HG02798 (cell line): ENCODE data around the gene PMM2.

Experiments
- ATAC-seq: cut with Tn5 transposase; IDR thresholded peaks from one replicate; pipeline ENCODE4 v1.9.1; 2021; ENCODE audit warnings: mild to moderate bottlenecking; ENCODE audit not compliant: unreplicated experiment, poor library complexity

PMM2 gene

DNA sequence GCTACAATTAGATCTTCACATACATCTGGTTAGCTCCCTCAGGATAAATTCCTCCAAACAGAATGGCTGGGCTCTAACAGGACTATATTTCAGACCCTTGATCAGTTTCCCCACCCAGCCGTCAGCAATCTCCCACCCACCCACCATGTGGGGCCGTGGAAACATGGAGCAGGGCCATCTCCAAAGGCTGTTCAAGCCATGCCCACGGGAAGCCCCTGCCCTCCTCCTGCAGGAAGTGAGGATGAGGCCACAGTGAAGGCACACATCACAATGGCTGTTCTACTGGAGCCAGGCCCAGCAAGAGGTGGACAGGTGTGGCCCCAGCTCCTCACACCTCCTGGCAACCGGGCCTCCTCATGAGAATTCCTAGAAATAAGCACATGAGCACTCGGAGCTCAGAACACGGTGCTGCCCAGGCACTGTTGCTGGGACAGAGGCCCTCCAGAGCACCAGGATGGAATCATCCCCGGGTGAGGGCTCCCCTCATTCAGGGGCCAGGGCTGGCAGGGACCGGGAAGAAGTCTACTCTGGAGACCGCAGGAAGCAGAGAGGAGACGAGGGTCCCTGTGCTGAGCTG is 84.5 kb downstream of the PMM2 start, which contains the start of gene LITAFD:
Gene LITAFD, plus strand, starts transcription at position 311 of the 577 bp plus-strand sequence. CDS start 2,005 bp downstream, outside the sequence.
- ATAC-seq, result no peak

DNA sequence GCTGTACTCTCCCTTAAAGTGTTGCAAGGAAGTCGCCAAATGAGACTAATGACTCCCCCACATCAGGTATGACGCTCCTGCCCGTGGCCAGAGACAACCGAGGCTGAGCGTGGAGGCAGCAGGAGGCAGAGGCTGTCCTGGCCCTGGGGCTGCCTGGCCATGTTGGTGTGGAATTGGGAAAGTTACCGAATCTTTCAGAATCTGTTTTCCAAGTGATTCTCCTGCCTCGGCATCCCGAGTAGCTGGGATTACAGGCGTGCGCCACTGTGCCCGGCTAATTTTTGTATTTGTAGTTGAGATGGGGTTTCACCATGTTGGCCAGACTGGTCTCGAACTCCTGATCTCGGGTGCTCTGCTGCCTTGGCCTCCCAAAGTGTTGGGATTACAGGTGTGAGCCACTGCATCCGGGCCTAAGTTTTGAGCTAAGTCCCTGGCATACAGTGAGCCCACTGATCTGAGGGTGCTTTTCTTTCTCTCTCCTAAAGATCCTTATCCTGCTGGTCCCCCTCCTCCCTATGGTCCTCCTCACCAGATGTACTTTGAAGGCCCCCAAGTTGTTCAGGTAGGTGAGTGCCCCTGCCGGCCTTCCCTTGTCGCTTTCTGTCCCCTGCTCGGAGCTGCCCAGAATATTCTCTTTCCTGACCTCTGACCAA is 85.2 kb downstream of the PMM2 start:
- no peak for ATAC-seq

DNA sequence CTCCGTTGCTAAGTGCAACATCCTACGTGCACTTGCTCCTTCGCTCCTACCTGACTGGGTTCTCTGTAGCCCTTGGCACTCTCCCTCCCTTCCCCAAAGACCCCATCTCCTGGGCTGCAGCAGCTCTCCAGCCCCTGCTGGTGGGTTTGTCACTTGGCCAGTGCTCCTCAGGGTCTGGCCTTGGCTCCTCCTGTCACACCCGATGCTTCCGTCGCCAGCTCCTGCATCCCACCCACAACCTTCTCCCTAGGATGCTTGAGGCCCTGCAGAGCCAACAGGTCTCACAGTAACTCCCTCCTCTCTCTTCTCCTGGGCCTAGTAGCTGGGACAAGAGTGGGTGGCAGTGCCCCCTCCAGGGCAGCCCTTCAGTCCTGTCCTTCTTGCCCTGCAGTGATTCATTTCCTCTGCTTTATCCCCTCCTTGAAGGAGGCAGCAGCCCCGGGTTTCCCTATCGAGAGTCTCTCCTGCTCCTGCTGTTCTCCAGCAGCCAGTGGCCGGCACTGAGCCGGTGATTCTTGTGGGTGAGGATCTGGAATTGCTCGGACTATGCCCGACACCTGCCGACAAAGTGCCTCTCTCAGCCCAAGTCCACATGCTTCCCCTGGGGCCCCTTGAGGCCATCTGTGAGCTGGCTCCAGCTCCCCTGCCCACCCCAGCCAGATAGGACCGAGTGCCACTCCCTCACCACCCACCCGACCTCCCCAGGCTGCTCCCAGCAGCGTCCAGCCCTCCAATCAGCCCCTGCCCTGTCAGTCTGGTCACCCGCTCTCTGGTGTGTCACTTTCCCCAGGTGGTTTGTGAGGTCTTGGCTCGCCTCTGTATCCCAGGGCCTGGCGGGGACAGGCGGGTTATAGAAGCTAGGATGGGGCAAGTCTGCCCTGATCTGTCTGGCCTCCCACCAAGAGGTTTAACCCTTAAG is 88.3 kb downstream of the PMM2 start:
- ATAC-seq, result no peak

DNA sequence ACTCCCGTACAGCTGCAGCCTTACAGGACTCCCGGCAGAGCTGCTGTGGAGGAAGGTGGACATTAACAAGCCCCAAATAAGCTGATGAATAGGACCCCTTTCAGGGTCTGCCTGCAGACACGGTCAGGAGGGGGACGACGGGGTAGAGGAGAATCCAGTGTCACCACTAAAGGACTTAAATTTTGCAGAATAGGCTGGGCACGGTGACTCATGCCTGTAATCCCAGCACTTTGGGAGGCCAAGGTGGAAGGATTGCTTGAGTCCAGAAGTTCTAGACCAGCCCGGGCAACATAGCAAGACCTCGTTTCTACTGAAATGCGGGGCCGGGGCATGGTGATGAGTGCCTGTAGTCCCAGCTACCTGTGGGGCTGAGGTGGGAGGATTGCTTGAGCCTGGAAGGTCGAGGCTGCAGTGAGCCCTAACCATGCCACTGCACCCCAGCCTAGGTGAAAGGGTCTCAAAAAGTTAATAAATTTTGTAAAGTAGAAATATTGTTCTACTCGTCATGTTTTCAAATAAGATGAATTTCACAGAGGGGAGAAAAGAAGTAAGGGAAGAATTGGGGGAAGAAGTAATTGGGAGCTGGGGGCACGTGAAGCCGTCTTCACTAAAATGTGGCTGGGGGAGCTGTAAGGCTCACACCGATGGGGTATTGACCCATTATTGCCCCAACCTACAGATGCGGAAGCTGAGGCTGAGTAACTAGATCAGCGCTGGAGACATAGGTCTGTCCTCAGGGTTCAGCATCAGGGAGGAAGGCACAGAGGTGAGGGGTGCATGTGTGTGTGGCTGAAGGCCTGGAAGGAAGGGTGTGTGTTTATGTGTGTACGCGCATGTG is 89.2 kb downstream of the PMM2 start:
- no peak for ATAC-seq

DNA sequence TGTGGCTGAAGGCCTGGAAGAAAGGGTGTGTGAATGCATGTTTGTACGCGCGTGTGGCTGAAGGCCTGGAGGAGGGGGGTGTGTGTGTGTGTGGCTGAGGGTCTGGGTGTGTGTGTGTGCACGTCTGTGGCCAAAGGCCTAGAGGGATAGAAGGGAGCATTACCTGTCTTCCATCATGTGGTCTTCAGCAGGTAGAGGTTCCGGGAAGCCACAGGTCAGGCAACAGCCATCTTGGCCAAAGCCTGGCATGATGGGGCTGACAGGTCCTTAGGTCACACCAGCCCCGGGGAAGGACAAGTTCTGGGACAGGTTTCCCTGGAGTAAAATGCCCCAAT is 89.8 kb downstream of the PMM2 start:
- ATAC-seq, result no peak

DNA sequence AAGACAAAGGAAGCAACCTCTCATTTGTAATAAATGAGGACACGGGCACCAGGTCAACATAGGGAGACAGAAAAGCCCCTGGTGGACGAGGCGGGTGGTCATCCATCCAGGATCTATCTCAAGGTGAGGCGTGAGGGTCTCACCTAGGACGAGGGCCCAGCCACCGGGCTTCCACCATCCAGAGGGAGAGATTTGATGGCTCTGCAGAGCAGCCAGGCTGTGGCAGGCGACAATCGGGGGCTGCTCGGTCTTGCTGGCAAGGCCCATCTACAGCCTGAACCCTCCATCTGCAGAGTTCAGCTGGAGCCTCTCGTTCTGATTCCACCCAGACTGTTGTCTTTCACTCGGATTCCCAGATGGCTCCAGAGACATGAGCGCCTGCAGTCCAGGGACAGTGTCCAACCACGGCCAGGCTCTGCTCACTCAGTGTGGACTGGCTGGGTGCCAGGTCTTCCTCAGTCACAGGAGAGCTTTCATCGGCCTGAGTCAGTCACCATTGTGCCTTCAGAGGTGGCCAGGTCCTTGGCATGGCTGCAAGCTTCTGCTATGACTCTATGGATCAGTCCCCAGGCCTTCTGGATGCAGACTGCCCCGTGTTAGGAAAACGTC is 90.4 kb downstream of the PMM2 start:
- ATAC-seq, result no peak

DNA sequence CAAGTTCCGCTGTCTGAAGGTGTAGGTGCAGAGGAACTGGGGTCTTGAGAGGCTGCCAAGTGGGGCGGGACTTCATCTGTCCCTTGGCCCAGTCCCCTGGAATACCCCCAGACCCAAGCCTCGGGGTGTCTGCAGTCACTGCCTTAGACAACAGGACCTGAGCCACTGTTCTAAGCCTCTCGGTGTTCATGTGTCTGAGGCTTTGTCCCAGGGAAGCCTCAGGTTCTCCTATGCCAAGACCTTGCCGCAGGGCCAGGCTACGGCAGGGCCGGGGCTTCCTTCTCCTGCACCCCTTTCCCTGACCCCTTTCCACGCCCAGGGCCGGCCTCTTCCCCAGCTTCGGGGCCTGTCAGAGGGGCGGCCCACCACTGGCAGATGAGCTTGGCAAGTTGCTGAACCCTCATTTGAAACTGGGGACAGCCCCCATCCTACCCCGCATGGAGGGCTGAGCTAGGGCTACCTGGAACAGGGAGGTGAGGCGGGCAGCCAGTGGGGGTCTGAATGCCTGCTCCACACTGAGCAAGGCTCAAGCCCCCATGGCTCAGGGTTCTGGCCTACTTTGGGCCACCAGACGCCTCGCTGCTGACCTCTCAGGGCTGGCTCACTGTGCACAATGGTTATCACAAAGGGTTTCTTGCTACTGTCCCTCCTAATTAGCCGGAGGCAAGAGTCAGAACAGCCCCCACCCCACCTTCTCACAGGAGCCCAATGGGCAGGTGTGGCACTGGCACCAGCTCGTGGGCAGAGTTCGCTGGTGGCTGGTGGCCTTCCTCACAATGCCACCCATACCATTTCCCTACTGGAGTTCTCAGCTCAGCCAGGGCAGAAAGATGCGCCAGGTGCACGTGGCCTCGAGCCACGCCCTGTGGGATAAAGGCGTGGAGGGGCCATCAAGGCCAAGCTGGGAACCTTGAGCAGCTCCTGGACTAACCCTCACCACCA is 91.6 kb downstream of the PMM2 start:
- no peak for ATAC-seq

DNA sequence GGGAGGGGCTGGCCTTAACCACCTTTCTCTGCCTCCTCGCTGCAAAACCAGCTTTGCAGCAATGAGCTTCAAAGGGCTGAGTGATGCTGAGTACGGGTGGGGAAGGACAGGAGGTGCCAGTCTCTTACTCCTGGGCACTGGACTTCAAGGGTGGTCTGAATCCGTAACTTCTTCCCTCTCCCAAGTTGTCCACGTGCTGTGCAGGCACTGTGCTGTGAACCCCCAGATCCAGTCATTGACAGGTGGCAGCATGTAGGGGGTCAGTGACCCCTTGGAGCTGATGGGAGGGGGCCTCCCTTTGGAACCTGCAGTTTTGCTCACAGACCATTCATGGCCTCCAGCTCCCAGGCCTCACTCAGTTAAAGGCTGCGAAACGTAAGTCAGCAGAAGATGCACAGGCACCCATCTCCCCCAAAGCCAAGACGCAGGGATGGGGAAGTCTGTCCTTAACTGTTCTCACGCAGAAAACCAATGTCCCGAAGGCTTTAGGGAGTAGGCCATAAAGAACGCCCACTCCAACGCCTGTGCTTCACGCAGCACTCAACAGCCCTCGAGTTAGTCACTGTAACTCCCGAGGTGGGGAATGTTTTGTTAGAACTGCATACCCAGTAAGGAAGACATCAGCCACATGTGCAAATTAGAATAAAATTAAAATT is 92.4 kb downstream of the PMM2 start:
- no peak for ATAC-seq

DNA sequence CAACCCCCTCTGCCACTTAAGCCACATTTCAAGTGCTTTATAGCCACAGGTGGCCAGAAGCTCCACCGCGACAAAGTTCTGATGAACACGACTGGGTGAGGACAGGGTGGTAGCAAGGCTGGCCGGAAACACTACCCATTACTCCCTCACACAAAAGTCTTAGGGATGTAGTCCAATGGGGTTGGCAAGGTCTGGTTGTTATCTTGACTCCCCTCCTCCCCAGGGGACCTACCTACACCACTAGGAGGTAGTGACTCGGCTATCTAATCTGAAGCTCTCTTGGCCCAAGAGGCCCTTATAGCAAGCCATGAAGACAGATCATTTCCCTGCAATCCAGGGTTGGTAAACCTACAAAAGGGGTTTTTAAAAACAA is 92.9 kb downstream of the PMM2 start:
- ATAC-seq, result no peak

DNA sequence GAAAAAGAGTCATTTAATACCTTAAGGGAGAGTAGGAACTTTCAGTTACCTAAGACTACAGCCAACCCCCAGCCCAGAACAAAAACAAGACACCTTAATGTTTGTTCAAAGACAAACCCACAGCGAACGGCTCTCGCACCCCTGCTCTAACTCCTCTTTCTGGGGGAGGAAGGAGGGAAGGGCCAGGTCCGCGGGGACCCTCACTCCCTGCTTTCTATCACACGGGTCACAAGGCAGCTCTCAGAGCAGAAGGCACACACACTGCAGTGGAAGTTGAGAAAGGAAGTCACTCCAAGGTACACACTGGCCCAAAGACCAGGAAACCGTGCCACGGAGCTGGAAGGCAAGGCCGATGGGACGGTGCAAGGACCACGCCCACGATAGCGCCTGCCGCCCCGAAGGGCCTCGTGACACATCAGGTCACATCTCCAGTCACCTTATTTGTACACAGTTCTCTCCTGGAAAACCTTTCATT is 94.5 kb downstream of the PMM2 start:
- ATAC-seq, result peak; percentile 19

DNA sequence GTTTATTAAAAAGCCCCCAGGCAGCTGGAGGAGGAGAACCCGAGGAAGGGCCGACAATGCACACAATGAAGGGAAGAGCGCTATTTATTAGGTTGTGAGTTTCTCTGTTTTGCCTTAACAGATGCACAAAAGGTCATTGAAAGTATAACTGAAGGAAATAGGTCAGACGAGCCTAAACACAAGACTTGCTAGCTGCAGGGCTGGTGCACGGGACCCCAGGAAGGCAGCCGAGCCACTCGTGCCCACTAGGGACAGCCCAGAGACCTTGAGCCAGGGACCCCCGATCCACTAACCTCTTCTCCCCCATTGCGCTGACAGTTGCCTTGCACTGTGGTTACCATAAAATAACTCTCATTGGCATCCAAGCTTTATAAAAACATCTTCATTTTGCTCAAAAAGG is 95.8 kb downstream of the PMM2 start:
- no peak for ATAC-seq

DNA sequence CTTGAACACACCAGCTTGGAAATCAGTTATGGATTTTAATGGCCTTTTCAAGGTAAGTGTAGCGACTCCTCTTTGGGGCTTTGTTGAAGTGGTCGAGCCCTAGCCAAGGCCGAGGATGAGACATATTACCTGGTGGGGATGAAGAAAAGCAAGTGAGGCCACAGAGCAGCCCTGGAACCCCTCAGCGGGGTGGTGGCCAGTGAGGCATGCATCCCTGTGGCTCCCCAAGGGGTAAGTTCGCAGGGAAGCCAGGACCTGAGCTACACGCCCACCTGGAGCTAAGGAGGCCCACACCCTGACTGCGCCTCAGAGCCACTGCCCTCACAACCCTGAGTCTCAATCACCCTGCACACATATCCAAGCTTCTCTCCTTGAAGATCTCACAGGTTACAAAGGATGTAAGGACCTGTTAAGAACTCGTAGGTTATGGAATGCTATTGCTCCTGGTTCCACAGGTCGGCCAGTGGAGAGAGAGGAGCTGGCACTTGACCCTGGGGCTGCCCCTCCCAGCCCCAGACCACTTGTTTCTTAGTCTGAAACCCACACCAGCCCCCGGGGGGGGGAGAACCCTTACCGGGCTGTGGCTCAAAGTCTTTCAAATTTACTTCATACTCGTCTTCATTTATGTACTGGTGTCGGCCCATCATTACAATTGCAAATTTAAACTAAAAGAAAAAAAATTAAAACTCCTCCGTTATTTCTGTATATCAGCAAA is 96.5 kb downstream of the PMM2 start:
- ATAC-seq, result no peak

DNA sequence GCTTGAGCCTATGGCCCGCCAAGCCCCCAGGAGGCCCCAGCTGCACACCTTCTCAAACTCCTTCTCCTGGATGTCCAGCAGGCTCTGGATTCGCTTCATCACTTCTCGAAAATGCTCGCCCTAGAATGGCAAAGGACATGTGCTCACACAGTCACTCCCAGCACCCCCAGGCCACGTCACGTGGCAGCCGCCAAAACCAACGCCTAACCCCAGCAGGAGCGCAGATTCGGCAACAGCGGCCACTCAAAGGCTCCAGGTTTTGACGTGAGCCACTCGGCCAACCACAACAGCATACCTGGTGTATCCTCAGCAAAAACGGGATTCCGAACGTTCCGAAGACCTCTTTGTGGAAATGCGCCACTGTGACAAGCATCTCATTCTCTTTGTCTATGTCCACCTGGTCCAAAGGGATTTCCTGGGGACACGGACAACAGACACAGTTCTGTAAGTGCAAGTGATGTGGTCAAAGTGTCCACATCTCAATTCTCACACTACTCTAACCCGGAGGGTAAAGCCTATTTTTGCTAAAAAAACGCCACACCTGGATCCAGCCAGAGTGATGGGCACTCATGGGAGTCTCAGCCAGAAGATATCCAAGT is 97.2 kb downstream of the PMM2 start:
- no peak for ATAC-seq

DNA sequence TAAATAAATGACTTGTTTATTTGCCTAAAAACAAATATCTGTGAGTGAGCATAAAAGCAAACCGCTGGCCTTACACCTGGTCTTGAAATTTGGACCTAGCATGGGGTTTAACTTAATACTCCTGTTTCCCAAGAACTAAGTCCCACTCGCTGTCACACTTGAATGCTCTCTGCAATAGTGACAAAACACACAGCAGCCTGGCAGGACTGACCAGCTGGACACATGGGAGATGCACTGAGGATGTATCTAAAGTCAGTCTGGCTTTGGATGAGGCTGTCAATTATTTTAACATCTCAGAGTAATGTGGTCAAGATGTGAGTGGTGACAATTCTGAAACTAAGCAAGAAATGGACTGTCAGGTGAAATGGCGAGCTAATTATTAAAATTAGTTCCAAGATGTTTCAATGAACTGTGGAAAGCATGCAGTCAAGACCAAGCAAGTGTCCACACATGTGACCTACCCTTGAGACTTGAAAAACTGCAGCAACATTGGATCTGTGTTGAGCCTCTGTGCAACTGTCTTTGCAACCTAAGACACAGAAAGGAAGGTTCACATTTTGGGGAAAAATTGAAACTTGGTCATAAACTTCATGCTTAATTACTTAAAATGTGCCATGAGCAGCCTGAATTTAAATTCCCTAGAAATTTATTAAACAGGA is 101.2 kb downstream of the PMM2 start:
- ATAC-seq, result no peak
